H9 (cell line): ENCODE measurements around the gene BBIP1. TPM values are rescaled to one million over a fixed set of nuclear protein-coding genes. Genes with fewer than 3 reads are reported as not detected.

Source experiments
- DNase-seq: peaks from one replicate; pipeline ENCODE4 v3.0.0-alpha.2; 2017
- H2AFZ ChIP-seq: one replicate; pipeline ENCODE4 v1.6.1; 2013; ENCODE audit warnings: mild to moderate bottlenecking, low read length, control low read depth, moderate library complexity
- H2AK5ac ChIP-seq: 2 replicates; pipeline ENCODE4 v1.6.1; 2013; ENCODE audit warnings: low read length, control low read depth, mixed read lengths; ENCODE audit not compliant: insufficient read length
- H2BK120ac ChIP-seq: one replicate; pipeline ENCODE4 v1.6.1; 2013; ENCODE audit warnings: low read depth, mild to moderate bottlenecking, low read length, control low read depth, inconsistent platforms; ENCODE audit not compliant: poor library complexity, severe bottlenecking
- H2BK12ac ChIP-seq: 2 replicates; pipeline ENCODE4 v1.6.1; 2013; ENCODE audit warnings: low read length, control low read depth, mixed read lengths, low read depth; ENCODE audit not compliant: insufficient read length
- H2BK15ac ChIP-seq: 2 replicates; pipeline ENCODE4 v1.6.1; 2013; ENCODE audit warnings: low read depth, low read length, control low read depth
- H2BK20ac ChIP-seq: one replicate; pipeline ENCODE4 v1.6.1; 2013; ENCODE audit warnings: low read depth, mild to moderate bottlenecking, low read length, control low read depth, inconsistent platforms; ENCODE audit not compliant: poor library complexity, severe bottlenecking
- H2BK5ac ChIP-seq: 2 replicates; pipeline ENCODE4 v1.6.1; 2013; ENCODE audit warnings: low read length, control low read depth, mixed read lengths; ENCODE audit not compliant: insufficient read length
- H3K14ac ChIP-seq: 2 replicates; pipeline ENCODE4 v1.6.1; 2013; ENCODE audit warnings: low read length, control low read depth; ENCODE audit not compliant: insufficient read depth
- H3K18ac ChIP-seq: 2 replicates; pipeline ENCODE4 v1.6.1; 2013; ENCODE audit warnings: low read depth, mild to moderate bottlenecking, mixed read lengths, low read length, control low read depth; ENCODE audit not compliant: insufficient read length
- H3K23ac ChIP-seq: 2 replicates; pipeline ENCODE4 v1.6.1; 2013; ENCODE audit warnings: low read length, control low read depth, mixed read lengths, low read depth; ENCODE audit not compliant: insufficient read length
- H3K23me2 ChIP-seq: 2 replicates; pipeline ENCODE4 v1.6.1; 2013; ENCODE audit warnings: low read depth, mild to moderate bottlenecking, mixed read lengths, low read length, control low read depth; ENCODE audit not compliant: insufficient read length, poor library complexity, severe bottlenecking
- H3K27ac ChIP-seq: 2 replicates; pipeline ENCODE4 v1.5.1; 2013; ENCODE audit warnings: low read length, control low read depth, mixed read lengths, low read depth; ENCODE audit not compliant: insufficient read length
- H3K27me3 ChIP-seq: 2 replicates; pipeline ENCODE4 v1.6.1; 2013; ENCODE audit warnings: low read length, control low read depth, inconsistent platforms; ENCODE audit not compliant: insufficient read depth
- H3K4ac ChIP-seq: 2 replicates; pipeline ENCODE4 v1.6.1; 2013; ENCODE audit warnings: low read depth, mild to moderate bottlenecking, control low read depth, inconsistent platforms, low read length, moderate library complexity
- H3K4me1 ChIP-seq: 2 replicates; pipeline ENCODE4 v1.6.1; 2013; ENCODE audit warnings: low read length, control low read depth, inconsistent platforms; ENCODE audit not compliant: insufficient read depth
- H3K4me2 ChIP-seq: 2 replicates; pipeline ENCODE4 v1.6.1; 2013; ENCODE audit warnings: low read length, control low read depth, mixed read lengths; ENCODE audit not compliant: insufficient read length, insufficient read depth
- H3K56ac ChIP-seq: 2 replicates; pipeline ENCODE4 v1.6.1; 2013; ENCODE audit warnings: low read depth, mild to moderate bottlenecking, mixed read lengths, low read length, control low read depth; ENCODE audit not compliant: insufficient read length
- H3K79me1 ChIP-seq: 2 replicates; pipeline ENCODE4 v1.6.1; 2013; ENCODE audit warnings: low read depth, mild to moderate bottlenecking, moderate library complexity, low read length, control low read depth, inconsistent platforms; ENCODE audit not compliant: insufficient read depth, poor library complexity, severe bottlenecking
- H3K79me2 ChIP-seq: 2 replicates; pipeline ENCODE4 v1.6.1; 2013; ENCODE audit warnings: low read length, control low read depth, inconsistent platforms; ENCODE audit not compliant: insufficient read depth
- H3K9ac ChIP-seq: 2 replicates; pipeline ENCODE4 v1.6.1; 2013; ENCODE audit warnings: low read length, control low read depth, mixed read lengths; ENCODE audit not compliant: insufficient read length; ENCODE audit errors: extremely low read depth
- H3K9me3 ChIP-seq: one replicate; pipeline ENCODE4 v1.6.1; 2013; ENCODE audit warnings: low read depth, low read length, inconsistent platforms; ENCODE audit not compliant: control insufficient read depth
- H3T11ph ChIP-seq: one replicate; pipeline ENCODE4 v1.6.1; 2013; ENCODE audit warnings: mild to moderate bottlenecking, low read length, control low read depth, inconsistent platforms
- H4K20me1 ChIP-seq: one replicate; pipeline ENCODE4 v1.6.1; 2013; ENCODE audit not compliant: control insufficient read depth, insufficient read length, insufficient read depth
- H4K5ac ChIP-seq: 2 replicates; pipeline ENCODE4 v1.6.1; 2013; ENCODE audit warnings: low read depth, mild to moderate bottlenecking, mixed read lengths, low read length, control low read depth; ENCODE audit not compliant: insufficient read length
- H4K8ac ChIP-seq: replicated peaks from 2 replicates; pipeline ENCODE4 v1.6.1; 2013; ENCODE audit warnings: low read length, control low read depth, mixed read lengths, low read depth; ENCODE audit not compliant: insufficient read length
- H4K91ac ChIP-seq: 2 replicates; pipeline ENCODE4 v1.6.1; 2013; ENCODE audit warnings: low read depth, mild to moderate bottlenecking, moderate library complexity, mixed read lengths, low read length, control low read depth; ENCODE audit not compliant: insufficient read length
- H3K27ac Mint-ChIP-seq, 3 experiments: 2 replicates in 2 of 3; 3 replicates in 1 of 3; pipeline ENCODE4 v1.8.0; 2020 to 2021; ENCODE audit warnings: mixed read lengths in 3 of 3, mild to moderate bottlenecking in 1 of 3, moderate library complexity in 1 of 3
- H3K27me3 Mint-ChIP-seq: 2 replicates; pipeline ENCODE4 v1.8.0; 2021; ENCODE audit warnings: low read depth, mild to moderate bottlenecking, moderate library complexity, mixed read lengths
- H3K36me3 Mint-ChIP-seq, 3 experiments: 2 replicates in 2 of 3; 3 replicates in 1 of 3; pipeline ENCODE4 v1.8.0; 2020 to 2021; ENCODE audit warnings: low read depth in 3 of 3, mixed read lengths in 3 of 3; ENCODE audit not compliant: insufficient read depth in 1 of 3
- H3K4me1 Mint-ChIP-seq, 2 experiments: 2 replicates each; pipeline ENCODE4 v1.8.0; 2020; ENCODE audit warnings: mixed read lengths in 2 of 2
- H3K4me3 Mint-ChIP-seq, 2 experiments: 2 replicates in 1 of 2; 3 replicates in 1 of 2; pipeline ENCODE4 v1.8.0; 2020 to 2021; ENCODE audit warnings: mild to moderate bottlenecking in 2 of 2, mixed read lengths in 2 of 2, moderate library complexity in 1 of 2
- H3K9me3 Mint-ChIP-seq, 2 experiments: 2 replicates in 1 of 2; 3 replicates in 1 of 2; pipeline ENCODE4 v1.8.0; 2020; ENCODE audit warnings: mild to moderate bottlenecking in 2 of 2, mixed read lengths in 2 of 2, moderate library complexity in 1 of 2
- WGBS: extraction: QIAGEN DNeasy Blood & Tissue Kit; methylation state at CpG from one replicate; pipeline ENCODE4 v1.1.7; 2013; ENCODE audit warnings: missing lambda C conversion rate, low lambda C conversion rate, mixed read lengths; ENCODE audit not compliant: insufficient read length; ENCODE audit errors: extremely low coverage; 5-methylcytosine and 5-hydroxymethylcytosine counted together
- total RNA-seq: library from RNA; stranded (reverse); gene quantifications from 2 replicates; pipeline ENCODE4 v1.2.1, GENCODE V29; 2021
- TF ChIP-seq, protein P1 (sequence below): fragments of 200-600 bp; sonication (generic); conservative IDR thresholded peaks from 3 replicates; pipeline ENCODE4 v1.8.0; 2021; ENCODE audit warnings: antibody characterized with exemption, mild to moderate bottlenecking

The BBIP1 gene
- total RNA-seq, 1 experiment from 2014 or later: 18.8 TPM

DNA sequence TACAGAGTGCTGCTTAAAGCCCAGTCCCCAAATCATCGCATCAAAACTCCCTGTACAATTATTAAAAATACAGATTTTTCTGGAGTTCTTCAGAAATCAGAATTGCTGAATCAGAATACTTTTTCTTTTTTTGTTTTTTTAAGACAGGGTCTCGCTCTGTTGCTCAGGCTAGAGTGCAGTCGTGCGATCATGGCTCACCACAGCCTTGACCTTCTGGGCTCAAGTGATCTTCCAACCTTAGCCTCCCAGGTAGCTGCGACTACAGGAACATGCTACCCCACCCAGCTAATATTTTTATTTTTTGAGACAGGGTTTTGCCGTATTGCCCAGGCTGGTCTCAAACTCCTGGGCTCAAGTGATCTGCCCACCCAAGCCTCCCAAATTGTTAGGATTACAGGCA is 3.9 kb downstream of the BBIP1 start:
- Histone ChIP-seq H3K18ac (no peak overlapping the region), H3K9me3 (no peaks in the 10 kb centered on the region), H3K4me1 (peaks cover 4% of the 10 kb centered on the region; the same call in 1 of the 2 replicates), H3T11ph (no peak overlapping the region), H3K27me3 (no peaks in the 10 kb centered on the region), H4K8ac (no peak overlapping the region), H2AK5ac (no peak overlapping the region), H2AFZ (no peak overlapping the region), H3K23ac (no peak overlapping the region), H3K56ac (no peak overlapping the region), H4K5ac (no peak overlapping the region), H3K4ac (no peak overlapping the region), H2BK12ac (no peak overlapping the region), H3K23me2 (no peaks in the 10 kb centered on the region), H4K20me1 (no peaks in the 10 kb centered on the region), H3K4me2 (no peak overlapping the region), H3K9ac (no peak overlapping the region), H2BK20ac (no peak overlapping the region), H2BK120ac (no peak overlapping the region), H3K27ac (no peak overlapping the region), H4K91ac (no peak overlapping the region), H3K79me2 (no peaks in the 10 kb centered on the region), H2BK15ac (no peak overlapping the region), H2BK5ac (no peak overlapping the region), H3K14ac (no peak overlapping the region), H3K79me1 (no peaks in the 10 kb centered on the region)
- Mint-ChIP-seq H3K27ac (no peak overlapping the region), H3K36me3 (peaks cover 0 to 6% (median 0%) of the 10 kb centered on the region in 3 experiments; a peak in 3 of 7 replicates), H3K9me3 (no peaks in the 10 kb centered on the region; a peak in 1 of 5 replicates), H3K4me1 (peaks cover 18 to 21% of the 10 kb centered on the region in 2 experiments), H3K4me3 (no peak overlapping the region), H3K27me3 (no peaks in the 10 kb centered on the region)
- DNase-seq: no peak
- TF ChIP-seq, protein P1, sequence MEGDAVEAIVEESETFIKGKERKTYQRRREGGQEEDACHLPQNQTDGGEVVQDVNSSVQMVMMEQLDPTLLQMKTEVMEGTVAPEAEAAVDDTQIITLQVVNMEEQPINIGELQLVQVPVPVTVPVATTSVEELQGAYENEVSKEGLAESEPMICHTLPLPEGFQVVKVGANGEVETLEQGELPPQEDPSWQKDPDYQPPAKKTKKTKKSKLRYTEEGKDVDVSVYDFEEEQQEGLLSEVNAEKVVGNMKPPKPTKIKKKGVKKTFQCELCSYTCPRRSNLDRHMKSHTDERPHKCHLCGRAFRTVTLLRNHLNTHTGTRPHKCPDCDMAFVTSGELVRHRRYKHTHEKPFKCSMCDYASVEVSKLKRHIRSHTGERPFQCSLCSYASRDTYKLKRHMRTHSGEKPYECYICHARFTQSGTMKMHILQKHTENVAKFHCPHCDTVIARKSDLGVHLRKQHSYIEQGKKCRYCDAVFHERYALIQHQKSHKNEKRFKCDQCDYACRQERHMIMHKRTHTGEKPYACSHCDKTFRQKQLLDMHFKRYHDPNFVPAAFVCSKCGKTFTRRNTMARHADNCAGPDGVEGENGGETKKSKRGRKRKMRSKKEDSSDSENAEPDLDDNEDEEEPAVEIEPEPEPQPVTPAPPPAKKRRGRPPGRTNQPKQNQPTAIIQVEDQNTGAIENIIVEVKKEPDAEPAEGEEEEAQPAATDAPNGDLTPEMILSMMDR: no peak
- no CpG with 5 or more reads among the region's 6 CpGs for WGBS
